T follicular helper cell (primary cell): ENCODE results near the gene CELF1.
"Not testable (repeated sequence)": the region's sequence is repeated elsewhere in the genome, so short reads cannot be mapped to it uniquely, and the experiment has no call there.

Experiments
- DNase-seq: peaks from one replicate; pipeline ENCODE4 v3.0.0-alpha.2; 2020; ENCODE audit warnings: low read depth

Gene CELF1

GRCh38 chr11:47538741-47539565, 14.0 kb downstream of the CELF1 start:
- no peak for DNase-seq

- DNase-seq: no peak
Observed at GRCh38 chr11:47536915-47537314, 16.0 kb downstream of the CELF1 start.

- no peak for DNase-seq
Observed at GRCh38 chr11:47534704-47535251, 18.2 kb downstream of the CELF1 start.

GRCh38 chr11:47533690-47534151, 19.2 kb downstream of the CELF1 start:
- no peak for DNase-seq

GRCh38 chr11:47532597-47533213, 20.2 kb downstream of the CELF1 start:
- DNase-seq: no peak

GRCh38 chr11:47531666-47532065, 21.3 kb downstream of the CELF1 start:
- DNase-seq: no peak

GRCh38 chr11:47530721-47531120, 22.2 kb downstream of the CELF1 start:
- DNase-seq: not testable (repeated sequence)

GRCh38 chr11:47529951-47530350, 23.0 kb downstream of the CELF1 start:
- no peak for DNase-seq

GRCh38 chr11:47527186-47527585, 25.7 kb downstream of the CELF1 start:
- no peak for DNase-seq

GRCh38 chr11:47526032-47526431, 26.9 kb downstream of the CELF1 start:
- not testable (repeated sequence) for DNase-seq

GRCh38 chr11:47524291-47524874, 28.5 kb downstream of the CELF1 start:
- DNase-seq: peak; percentile 7

- DNase-seq: peak; percentile 30
Observed at GRCh38 chr11:47523490-47524225, 29.3 kb downstream of the CELF1 start.

GRCh38 chr11:47518212-47518964, 34.5 kb downstream of the CELF1 start:
- no peak for DNase-seq

GRCh38 chr11:47516984-47517853, 35.7 kb downstream of the CELF1 start:
- DNase-seq: no peak

GRCh38 chr11:47516155-47516554, 36.8 kb downstream of the CELF1 start:
- DNase-seq: no peak

- DNase-seq: no peak
Observed at GRCh38 chr11:47514825-47515647, 37.9 kb downstream of the CELF1 start.

- no peak for DNase-seq
Observed at GRCh38 chr11:47512701-47513100, 40.2 kb downstream of the CELF1 start.

GRCh38 chr11:47511917-47512316, 41.0 kb downstream of the CELF1 start:
- DNase-seq: no peak

- DNase-seq: no peak
Observed at GRCh38 chr11:47510209-47510608, 42.7 kb downstream of the CELF1 start.
